Liver (tissue), 9 donors: Measurements from ENCODE around the gene MCCC1. TPM values are rescaled to one million over a fixed set of nuclear protein-coding genes. Genes with fewer than 3 reads are reported as not detected.

ENCODE experiments used
- DNase-seq: peaks from one replicate; pipeline ENCODE4 v3.0.0-alpha.2; 2017; ENCODE audit warnings: low spot score
- H3K27ac ChIP-seq, 2 donors: one replicate each; pipeline ENCODE4 v1.7.0; 2013; ENCODE audit warnings: inconsistent platforms in 2 of 2, low read length in 2 of 2, control low read depth in 1 of 2, low read depth in 1 of 2, mild to moderate bottlenecking in 1 of 2
- H3K27me3 ChIP-seq, 4 donors: one replicate each; pipeline versions ENCODE4 v1.6.1 to v1.7.0; 2013; ENCODE audit warnings: low read length in 3 of 4, inconsistent platforms in 1 of 4, mild to moderate bottlenecking in 1 of 4, moderate library complexity in 1 of 4; ENCODE audit not compliant: control insufficient read depth in 4 of 4, insufficient read depth in 4 of 4
- H3K36me3 ChIP-seq, 4 donors: one replicate each; pipeline versions ENCODE4 v1.6.1 to v1.7.0; 2013; ENCODE audit warnings: low read length in 3 of 4, mild to moderate bottlenecking in 3 of 4, low read depth in 1 of 4, moderate library complexity in 1 of 4; ENCODE audit not compliant: control insufficient read depth in 4 of 4, insufficient read depth in 3 of 4
- H3K4me1 ChIP-seq, 4 donors: one replicate each; pipeline versions ENCODE4 v1.6.1 to v1.7.0; 2013; ENCODE audit warnings: low read length in 3 of 4, mild to moderate bottlenecking in 3 of 4, moderate library complexity in 1 of 4; ENCODE audit not compliant: control insufficient read depth in 4 of 4, insufficient read depth in 4 of 4
- H3K4me3 ChIP-seq, 3 donors: one replicate each; pipeline versions ENCODE4 v1.6.1 to v1.7.0; 2013; ENCODE audit warnings: low read length in 3 of 3, control low read depth in 1 of 3, low read depth in 1 of 3, mild to moderate bottlenecking in 1 of 3
- H3K9ac ChIP-seq, 2 donors: one replicate each; pipeline ENCODE4 v1.7.0; 2013; ENCODE audit warnings: low read length in 2 of 2, mild to moderate bottlenecking in 2 of 2, moderate library complexity in 2 of 2, control low read depth in 1 of 2, low read depth in 1 of 2
- H3K9me3 ChIP-seq, 4 donors: one replicate each; pipeline versions ENCODE4 v1.6.1 to v1.7.0; 2013; ENCODE audit warnings: low read length in 3 of 4; ENCODE audit not compliant: control insufficient read depth in 4 of 4
- ATF3 ChIP-seq: IDR thresholded peaks from 2 replicates; pipeline ENCODE4 v1.6.1; 2016; ENCODE audit warnings: antibody characterized with exemption
- CTCF ChIP-seq: fragments of 150-350 bp; IDR thresholded peaks from 2 replicates; pipeline ENCODE4 v1.5.1; 2017; ENCODE audit warnings: improper control_type of control experiment, low read depth, low read length; ENCODE audit not compliant: missing input control
- HNF4A ChIP-seq, 2 donors: conservative IDR thresholded peaks; 2 replicates each; pipeline ENCODE4 v1.6.1; 2016; ENCODE audit warnings: antibody characterized with exemption in 2 of 2, mild to moderate bottlenecking in 2 of 2
- HNF4G ChIP-seq: IDR thresholded peaks from 2 replicates; pipeline ENCODE4 v1.6.1; 2016; ENCODE audit warnings: antibody characterized with exemption
- MAX ChIP-seq: IDR thresholded peaks from 2 replicates; pipeline ENCODE4 v1.6.1; 2016; ENCODE audit warnings: antibody characterized with exemption
- NR2F2 ChIP-seq: IDR thresholded peaks from 2 replicates; pipeline ENCODE4 v1.6.1; 2016; ENCODE audit warnings: antibody characterized with exemption
- RAD21 ChIP-seq, 2 donors: IDR thresholded peaks; 2 replicates each; pipeline ENCODE4 v1.6.1; 2016; ENCODE audit warnings: antibody characterized with exemption in 2 of 2, mild to moderate bottlenecking in 2 of 2
- REST ChIP-seq: IDR thresholded peaks from 2 replicates; pipeline ENCODE4 v1.6.1; 2016; ENCODE audit warnings: antibody characterized with exemption, mild to moderate bottlenecking
- SP1 ChIP-seq: IDR thresholded peaks from 2 replicates; pipeline ENCODE4 v1.6.1; 2018; ENCODE audit warnings: antibody characterized with exemption, mild to moderate bottlenecking
- YY1 ChIP-seq: IDR thresholded peaks from 2 replicates; pipeline ENCODE4 v1.6.1; 2016; ENCODE audit warnings: antibody characterized with exemption, mild to moderate bottlenecking
- ZBTB33 ChIP-seq: IDR thresholded peaks from 2 replicates; pipeline ENCODE4 v1.6.1; 2016; ENCODE audit warnings: antibody characterized with exemption
- WGBS: extraction: QIAGEN DNeasy Blood & Tissue Kit; methylation state at CpG from one replicate; pipeline ENCODE4 v1.1.7; 2013; 5-methylcytosine and 5-hydroxymethylcytosine counted together
- polyA plus RNA-seq, 2 donors: library from polyadenylated mRNA; stranded (reverse) in 1 of 2; unstranded in 1 of 2; fragments of 200-250 nt in 1 of 2; fragments of >200 nt in 1 of 2; fragmentation: Nextera tagmentation in 1 of 2; extraction: Ambion mirVana in 1 of 2; gene quantifications; one replicate each; pipeline versions ENCODE4 v1.2.1 to v1.2.3, GENCODE V29; 2013 to 2015
- total RNA-seq, 2 donors: library from RNA; depleted of rRNA; stranded (reverse); fragments of >200 nt; gene quantifications; one replicate each; pipeline ENCODE4 v1.2.3, GENCODE V29; 2014
- donor health status: healthy.
- donor health status: healthy.
- donor health status: healthy.
- donor health status: healthy.
- donor health status: healthy.

The MCCC1 gene
- total and polyA plus RNA-seq, 4 donors = 23.4 to 40.0 (median 34.5) TPM

GRCh38 chr3:183123891-183124290 is 24.6 kb upstream of the MCCC1 start:
- Histone ChIP-seq H3K4me1 (no peaks in the 10 kb centered on the region), H3K9ac (no peak overlapping the region)
- 73% methylated on average over 4 of the region's 4 CpGs for WGBS

GRCh38 chr3:183122257-183122932 is 23.1 kb upstream of the MCCC1 start:
- H3K36me3 ChIP-seq = no peaks in the 10 kb centered on the region
- TF ChIP-seq YY1 (no peak), HNF4G (no peak), HNF4A (conservative IDR thresholded peaks at IDR 0.05) (no peak), CTCF (peak; percentile 91), RAD21 (IDR thresholded peaks at IDR 0.05) (peak; percentile 90 to 92), ZBTB33 (no peak)
- no peak for DNase-seq
- H3K4me1 ChIP-seq = no peaks in the 10 kb centered on the region
- H3K9me3 ChIP-seq = no peaks in the 10 kb centered on the region
- no peaks in the 10 kb centered on the region for H3K27me3 ChIP-seq
- WGBS = 18% methylated on average over 2 of the region's 2 CpGs
- no peak overlapping the region for H3K27ac ChIP-seq
- no peak overlapping the region for H3K9ac ChIP-seq
- H3K4me3 ChIP-seq = no peak overlapping the region

More at GRCh38 chr3:183123891-183124290, 24.6 kb upstream of the MCCC1 start:
- Histone ChIP-seq H3K9me3 (no peaks in the 10 kb centered on the region), H3K27ac (no peak overlapping the region), H3K4me3 (no peak overlapping the region), H3K27me3 (no peaks in the 10 kb centered on the region), H3K36me3 (no peaks in the 10 kb centered on the region)
- TF ChIP-seq CTCF (no peak), HNF4G (no peak), YY1 (no peak), SP1 (no peak), MAX (no peak), NR2F2 (no peak)
- DNase-seq = no peak

- no peaks in the 10 kb centered on the region for H3K9me3 ChIP-seq
- H3K36me3 ChIP-seq = no peaks in the 10 kb centered on the region
- no peak overlapping the region for H3K27ac ChIP-seq
- WGBS = 69% methylated on average over 8 of the region's 8 CpGs
- H3K4me3 ChIP-seq = no peak overlapping the region
- no peak for DNase-seq
- no peak overlapping the region for H3K9ac ChIP-seq
- peaks cover 0 to 8% (median 7%) of the 10 kb centered on the region in 4 donors for H3K4me1 ChIP-seq
- H3K27me3 ChIP-seq = no peaks in the 10 kb centered on the region
- TF ChIP-seq MAX (no peak), HNF4G (no peak), REST (no peak), CTCF (no peak), HNF4A (conservative IDR thresholded peaks at IDR 0.05) (no peak), ATF3 (no peak)
These were observed 21.4 kb upstream of the MCCC1 start for GRCh38 chr3:183120538-183121215.
